Stimulated activated CD8-positive, alpha-beta memory T cell treated with anti-CD3 and anti-CD28 coated beads, Interleukin-15, amount 100 ng/mL, for 1 hour (primary cell): ENCODE data around the gene USP6NL.

Experiments
- DNase-seq: peaks from one replicate; pipeline ENCODE4 v3.0.0-alpha.2; 2020; ENCODE audit warnings: low read depth

USP6NL gene

DNA sequence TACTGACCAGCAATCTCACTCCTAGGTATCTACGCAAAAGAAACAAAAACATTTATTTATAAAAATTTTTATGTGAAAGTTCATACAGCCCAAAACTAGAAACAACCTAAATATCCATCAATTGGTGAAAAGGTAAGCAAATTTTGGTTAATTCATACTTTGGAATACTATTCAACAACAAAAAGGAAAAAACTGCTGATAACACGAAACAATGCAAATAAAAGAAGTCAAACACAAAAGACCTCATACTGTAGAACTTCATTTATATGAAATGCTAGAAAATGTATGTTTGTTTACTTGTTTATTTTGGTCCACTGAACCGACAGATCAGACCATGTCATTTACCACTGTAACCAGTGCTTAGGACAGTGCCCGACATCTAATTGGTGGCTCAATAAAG lies 60.3 kb downstream of the USP6NL start:
- DNase-seq, result no peak

DNA sequence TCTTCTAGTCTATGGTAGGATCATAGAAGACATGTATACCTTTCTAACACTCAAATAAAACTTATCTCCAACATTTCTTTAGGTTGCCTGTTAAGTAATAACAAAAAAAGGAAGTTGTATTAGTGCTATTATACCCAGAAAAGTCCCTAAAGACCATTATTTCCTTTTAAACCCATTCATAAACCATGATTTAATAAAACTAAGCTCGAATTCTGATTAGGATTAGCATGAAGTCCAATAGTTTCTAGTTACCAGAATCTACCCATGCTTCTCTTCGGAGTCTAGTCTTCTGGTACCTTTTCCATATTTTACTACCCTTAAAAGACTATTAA lies 62.7 kb downstream of the USP6NL start:
- DNase-seq, result no peak

DNA sequence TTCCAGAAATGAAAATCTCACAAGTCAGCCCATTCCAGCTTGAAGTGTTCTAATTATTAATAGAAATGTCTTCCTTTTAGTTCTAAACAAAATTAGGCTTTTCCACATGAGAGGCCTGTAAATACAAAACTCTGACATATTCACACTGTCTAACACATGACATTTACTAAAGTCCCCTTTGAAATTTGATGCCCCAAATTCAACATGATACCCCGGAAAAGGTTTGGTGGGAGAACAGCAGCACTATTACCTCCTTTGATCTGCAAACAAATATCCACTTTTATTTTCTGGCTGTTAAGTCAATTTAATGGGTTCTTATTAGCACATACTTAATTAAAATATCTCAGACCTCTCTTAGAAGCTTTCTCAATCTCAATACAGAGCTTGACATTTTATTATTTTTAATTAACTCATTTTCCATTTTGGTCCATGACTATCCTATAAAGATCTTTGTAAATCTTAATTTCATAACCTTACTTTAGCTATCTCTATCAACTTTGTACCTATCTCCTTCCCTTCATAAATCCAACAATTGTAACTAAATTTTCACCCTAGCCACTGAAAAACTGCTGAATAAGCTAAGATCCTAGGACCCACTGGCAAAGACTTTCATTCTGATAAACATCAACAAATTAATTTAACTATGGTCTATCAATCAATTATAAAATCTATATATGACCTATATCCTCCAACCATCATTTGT lies 63.2 kb downstream of the USP6NL start:
- no peak for DNase-seq

DNA sequence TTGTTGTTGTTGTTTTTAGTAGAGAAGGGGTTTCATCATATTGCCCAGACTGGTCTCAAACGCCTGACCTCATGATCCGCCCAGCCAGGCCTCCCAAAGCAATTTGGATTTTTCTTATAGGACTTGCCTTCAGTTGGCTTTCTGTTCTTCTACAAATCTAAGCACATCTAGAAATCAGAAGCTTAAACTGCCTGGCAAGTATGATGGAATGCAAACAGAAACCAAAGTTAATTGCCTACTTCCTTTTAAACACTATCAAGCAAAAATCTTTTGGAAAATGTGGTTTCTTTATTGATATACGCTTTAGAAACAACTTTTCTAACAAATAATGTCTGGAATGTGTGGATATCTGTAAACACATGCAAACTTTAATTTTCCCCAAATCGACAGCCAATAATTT lies 64.9 kb downstream of the USP6NL start:
- DNase-seq, result no peak

DNA sequence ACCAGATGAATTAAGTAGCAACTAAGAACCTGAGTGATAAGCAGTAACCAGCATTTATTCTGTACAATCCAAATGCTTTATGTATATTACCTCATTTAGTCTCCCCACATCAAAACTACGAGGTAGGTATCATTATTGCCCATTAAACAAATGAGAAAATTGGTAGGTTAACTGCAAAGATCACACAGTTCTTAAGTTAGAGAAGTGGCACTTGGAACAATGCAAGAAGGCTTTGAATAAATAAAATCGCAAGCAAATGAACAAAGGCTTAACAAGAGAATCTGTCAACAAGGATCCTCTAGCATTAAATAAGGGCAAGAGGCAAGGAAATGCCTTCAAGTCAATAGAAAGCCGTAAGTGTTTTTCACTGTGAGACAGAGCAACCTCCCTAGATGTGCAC lies 70.2 kb downstream of the USP6NL start:
- no peak for DNase-seq

DNA sequence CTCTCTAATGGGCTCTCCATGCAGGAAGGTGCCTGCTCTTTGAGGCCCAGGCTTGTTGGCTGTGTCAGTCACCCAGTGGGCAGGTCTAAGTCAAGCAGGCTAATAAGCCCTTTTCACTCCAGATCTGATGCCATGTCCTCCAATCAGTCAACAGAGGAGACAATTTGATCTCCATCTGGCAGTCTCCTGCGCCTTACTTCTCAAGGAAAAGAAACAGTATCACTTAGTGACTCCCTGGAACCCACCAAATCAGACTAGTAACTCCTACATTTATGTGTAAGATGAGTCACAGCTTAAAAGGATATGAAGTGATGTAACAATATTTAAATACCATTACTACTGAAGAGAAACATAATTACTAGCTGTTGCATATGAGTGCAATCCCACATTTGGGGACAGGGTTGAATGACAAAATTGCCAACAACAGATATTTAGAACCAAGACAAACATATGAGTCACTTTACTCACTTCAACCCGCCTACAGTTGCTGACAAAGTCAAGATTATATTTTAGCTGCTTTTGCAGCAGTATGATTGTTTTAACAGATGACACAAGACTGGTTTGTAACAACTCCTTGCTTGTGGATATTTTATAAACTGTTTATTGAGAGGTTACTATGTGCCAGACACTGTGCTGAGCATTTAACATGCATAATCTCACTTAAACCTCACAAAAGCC lies 72.1 kb downstream of the USP6NL start:
- DNase-seq, result no peak

DNA sequence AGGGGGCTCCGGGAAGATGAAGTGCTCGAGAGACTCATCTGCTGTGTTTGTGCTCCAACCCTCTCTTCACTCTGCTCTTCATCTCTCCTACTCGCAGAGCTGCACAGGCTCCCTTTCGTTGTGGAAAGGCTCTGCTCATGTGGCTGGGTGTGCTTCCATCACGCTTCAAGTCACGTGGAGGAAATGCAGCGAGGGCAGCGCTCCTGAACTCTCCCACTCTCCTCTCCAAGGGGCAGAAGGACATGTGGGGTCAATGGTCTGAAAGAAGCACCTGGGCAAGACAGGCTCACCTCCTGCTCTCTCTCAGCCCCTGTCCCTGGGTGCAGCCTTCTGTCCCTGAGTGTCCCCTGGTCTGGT lies 72.6 kb downstream of the USP6NL start:
- no peak for DNase-seq

DNA sequence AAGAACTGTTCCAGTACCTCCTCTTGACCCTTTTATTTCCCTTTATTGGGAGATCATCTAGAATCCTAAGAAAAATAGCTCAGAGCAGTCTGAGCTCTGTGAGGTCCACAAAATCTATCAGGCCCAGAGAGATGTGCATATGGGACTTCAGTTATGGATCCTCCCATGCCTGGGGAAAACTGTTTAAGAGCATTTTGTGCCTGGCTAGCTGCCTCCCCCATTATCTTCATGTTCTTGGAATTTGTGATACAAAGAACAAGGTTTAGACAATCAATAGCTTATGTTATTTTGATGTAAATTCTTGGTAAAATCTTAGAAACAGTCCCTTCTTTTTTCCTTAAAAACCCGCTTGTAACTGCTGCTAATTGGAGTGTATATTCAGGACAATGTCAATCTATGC lies 75.2 kb downstream of the USP6NL start:
- no peak for DNase-seq

DNA sequence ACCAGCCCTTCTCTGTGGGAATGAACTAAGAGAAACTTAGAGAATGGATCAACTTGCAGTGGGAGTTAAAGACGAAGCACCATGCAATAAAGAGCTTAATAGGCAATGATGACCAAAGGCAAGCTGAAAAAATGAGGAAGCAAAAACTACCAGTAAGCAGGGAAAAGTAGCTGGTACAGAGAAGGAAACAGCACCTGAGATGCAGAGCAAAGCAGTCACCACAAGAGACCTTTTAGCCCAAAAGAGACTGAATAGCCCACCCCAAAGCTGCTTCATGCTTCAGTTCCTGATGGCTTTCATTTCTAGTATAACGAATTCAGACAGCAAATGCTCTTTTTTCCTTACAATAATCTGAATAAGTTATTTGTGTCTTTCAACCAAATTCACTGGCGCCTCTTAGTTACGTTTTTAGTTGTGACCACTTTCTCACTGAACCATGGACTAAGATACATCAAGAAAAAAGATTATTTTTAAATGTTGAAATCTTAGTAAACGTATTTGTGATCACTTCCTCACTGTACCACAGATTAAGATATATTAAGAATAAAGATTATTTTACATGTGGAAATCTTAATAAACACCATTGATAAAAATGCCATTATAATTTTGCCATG lies 76.0 kb downstream of the USP6NL start:
- no peak for DNase-seq

DNA sequence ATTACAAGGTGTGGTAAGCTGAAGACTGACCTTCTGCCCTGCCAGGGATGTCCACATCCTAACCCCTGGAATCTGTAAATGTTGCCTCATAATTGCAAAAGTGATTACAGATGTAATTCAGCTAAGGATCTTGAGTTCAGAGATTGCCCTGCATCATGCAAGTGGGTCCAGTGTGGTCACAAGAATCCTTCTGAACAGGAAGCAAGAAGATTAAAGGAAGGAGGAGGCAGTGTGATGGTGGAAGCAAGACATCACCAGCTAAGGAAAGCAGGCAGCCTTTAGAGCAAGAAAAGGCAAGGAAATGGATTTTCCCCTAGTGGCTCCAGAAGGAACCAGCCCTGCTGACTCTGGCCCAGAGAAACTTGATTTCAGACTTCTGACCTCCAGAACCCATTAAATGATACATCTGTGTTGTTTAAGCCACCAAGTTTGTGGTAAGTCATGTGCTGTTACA lies 78.1 kb downstream of the USP6NL start:
- DNase-seq, result no peak

DNA sequence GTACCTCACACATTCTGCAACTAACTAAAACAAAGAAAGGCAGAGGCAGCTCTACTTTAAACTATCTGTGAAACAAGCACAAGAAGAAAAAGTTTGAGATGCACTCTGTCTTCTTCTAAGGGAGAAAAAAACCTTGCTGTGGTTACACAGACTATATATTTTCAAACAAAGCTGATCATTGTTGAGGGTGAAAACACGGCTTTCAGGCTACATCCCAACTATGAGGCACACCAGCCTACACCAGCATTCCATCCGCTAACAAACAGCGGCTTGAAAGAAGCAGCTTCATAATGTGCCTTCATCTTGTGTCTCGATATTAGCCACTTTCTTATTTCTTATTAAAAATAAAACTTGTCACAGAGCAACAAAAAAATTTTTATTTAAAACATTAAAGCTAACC lies 79.1 kb downstream of the USP6NL start:
- no peak for DNase-seq

DNA sequence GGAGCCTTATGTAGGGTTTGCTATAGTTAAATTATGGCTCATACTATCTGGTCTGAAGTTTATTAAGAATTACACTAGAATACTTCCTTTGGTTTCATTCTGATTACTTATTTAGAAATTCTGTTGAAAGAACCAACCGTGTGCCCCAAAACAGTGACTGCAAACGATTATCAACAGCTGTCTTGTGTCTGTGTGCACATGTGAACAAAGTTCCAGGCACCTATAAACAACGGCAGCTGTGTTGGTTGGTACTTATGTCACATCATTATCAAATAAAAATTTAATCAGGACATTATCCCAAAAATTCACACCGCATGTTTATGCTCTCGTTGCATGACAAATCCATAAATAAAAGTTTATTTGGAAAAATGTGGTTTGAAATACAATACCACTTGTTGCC lies 80.6 kb downstream of the USP6NL start:
- DNase-seq, result no peak

DNA sequence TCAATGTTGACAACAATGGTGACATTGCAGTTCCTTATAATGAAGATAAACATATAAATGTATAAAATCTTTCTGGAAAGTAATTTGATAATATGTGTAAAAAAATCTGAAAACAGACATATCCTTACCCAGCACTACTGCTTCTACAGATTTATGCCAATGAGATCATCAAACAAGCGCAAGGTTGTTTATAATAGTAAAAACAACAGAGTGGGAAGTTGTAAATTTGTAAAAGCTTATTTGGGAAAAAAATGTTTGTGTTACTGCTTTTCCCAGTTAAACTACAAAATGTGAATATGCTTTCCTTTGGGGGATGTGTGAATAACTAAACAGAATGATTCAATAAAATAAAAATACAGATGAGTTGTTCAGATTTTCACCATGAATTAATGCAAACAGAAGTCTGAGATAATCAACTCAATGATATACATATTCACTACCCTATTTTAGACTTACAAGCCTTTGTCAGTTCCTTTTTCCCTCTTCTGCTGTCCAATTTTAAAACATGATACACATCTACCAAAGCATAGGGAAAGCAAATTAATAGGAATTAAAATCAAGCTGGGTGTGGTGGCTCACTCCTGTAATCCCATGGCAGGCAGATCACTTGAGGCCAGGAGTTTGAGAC lies 82.1 kb downstream of the USP6NL start:
- DNase-seq, result no peak

DNA sequence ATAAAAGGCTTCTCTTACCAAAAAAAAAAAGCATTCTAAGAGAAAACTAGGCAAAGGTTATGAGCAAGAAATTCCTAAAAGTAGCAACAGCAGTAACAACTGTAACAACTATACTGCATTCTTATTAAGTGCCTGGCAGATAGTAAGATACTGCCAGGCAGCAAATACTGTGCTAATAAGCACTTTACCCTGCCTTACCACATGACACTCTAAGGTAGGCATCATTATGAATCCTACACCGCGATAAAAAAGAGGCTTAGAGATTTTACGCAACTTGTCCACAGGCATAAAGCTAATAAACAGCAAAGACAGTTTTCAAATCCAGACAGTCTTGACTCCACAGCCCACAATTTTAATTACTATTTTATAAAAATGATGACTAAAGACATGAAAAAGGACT lies 83.2 kb downstream of the USP6NL start:
- DNase-seq, result no peak

DNA sequence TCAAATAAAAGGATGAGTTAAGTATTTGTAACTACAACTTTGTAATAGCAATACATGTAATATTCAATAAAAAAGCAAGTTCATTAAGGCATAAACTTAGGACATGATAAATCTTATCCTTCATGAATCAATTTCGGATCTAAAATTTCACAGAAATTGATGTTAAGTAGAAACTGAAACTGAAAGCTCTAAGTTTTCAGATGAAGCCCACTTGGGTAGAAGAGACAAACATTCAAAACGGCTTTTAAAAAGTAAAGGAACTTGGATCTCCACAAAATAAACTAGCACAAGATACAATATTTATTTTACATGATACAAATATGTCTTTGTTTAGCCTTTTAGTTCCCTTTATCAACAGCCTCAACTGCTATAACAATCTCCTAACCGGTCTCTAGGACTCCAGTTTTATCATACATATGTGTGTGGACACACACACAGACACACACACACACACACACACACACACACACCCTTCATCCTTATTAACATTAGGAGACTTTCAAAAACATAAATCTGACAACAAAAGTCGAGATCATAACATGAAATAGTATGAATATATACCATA lies 83.7 kb downstream of the USP6NL start:
- no peak for DNase-seq

DNA sequence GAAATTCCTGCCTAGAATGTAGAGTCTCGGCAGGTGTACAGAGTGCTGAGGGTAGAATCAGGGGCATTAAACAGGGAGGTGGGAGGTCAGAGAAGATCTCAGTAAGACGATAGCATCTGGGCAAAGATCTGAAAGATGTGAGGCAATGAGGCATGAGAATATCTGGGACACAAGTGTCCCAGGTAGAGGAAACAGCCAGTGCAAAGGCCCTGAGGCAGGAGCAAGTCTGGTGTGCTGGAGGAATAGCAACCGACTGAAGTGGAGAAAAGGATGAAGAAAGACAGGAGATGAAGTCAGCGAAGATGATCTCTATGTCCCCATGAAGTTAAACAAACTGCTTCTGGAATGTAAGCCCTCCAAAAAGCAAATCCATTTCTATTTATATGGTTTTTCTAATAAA lies 84.4 kb downstream of the USP6NL start:
- DNase-seq, result no peak

DNA sequence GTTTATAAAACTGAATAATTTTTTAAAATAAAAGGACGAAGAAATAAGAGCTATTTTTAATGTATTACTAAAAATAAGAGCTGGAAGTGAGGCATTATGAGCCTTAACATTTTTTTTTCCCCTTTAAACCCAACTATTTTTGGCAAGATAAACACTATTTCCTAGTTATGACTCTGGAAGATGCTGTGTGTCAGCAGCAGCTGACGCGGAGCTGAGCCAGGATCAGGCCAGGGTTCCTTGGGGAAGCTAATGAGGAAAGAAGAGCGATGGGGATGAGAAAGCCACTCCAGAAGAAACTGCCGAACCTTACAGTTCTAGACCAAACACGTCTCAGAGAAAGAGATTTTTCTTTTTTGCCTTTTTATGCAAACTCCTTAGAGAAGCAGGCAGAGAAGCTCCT lies 85.9 kb downstream of the USP6NL start:
- no peak for DNase-seq

DNA sequence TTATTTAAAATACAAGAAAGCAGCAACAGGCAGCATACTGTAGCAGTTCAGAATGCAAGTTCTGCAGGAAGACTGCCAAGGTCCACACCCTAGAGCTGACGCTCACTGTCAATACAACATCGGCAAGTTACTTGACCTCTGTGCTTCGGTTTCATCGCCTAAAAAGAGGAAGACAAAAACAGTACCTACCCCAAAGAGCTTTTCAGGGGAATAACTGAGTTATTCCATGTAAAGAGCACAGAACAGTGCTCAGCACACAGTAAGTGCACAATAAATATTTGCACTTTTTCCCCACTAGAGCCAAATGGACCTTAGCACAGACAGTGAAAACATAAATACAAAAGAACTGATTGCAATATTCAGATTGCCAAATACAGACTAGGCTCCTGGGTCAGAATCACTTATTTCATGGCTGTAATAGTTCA lies 88.6 kb downstream of the USP6NL start:
- DNase-seq, result no peak

DNA sequence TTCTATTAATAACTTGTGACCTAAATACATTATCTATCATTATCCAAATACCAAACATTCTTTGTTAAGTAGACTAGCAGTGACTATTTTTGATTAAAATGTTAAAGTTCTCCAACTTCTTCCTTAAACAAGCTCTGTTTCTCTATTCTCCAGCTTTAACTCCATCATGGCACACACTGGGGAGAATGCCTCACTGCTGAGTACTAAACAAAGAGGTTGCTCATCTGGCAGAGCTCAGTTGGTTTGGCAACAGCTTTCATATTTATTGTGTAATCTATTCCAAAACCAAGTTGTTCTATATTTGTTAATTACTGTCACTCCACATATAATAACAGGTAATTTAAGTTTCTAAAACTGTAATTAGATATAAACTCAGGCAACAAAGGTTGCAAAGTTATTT lies 89.6 kb downstream of the USP6NL start:
- no peak for DNase-seq

DNA sequence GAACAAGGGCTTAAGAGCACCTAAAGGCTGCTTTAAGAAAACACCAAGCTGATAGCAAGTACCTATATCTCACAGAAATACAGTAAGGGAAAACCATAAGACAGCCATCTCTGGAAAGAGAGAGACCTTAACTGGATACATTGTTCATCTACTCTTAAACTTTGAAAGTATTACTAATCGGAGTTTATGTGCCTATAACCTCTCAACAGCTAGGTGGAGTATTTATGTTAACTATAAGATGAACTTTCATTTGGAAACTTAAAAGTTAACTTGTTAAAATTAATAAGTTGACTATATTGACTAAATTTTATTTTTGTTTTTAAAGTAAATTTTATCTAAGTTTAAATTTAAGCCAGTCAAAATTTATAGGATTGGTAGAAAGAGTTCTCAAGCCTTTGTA lies 90.6 kb downstream of the USP6NL start:
- no peak for DNase-seq

DNA sequence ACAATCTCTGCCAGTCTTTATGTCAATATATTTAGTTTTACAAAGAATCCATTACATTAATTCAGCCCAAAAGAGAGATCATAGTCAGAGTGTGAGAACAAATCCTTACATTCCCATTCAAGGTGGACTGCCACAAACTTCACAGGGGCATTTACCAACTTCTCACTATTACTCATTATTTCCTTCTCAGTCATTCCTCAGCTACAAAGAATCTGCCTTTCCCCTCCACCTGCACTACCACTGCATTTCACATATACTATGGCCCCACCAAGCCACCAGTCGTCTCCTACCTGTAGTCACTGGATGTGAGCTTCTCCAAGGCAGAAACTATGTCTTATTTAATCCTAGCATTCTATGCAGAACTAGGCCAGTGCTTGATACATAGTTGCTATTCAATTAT lies 94.3 kb downstream of the USP6NL start:
- DNase-seq, result no peak

DNA sequence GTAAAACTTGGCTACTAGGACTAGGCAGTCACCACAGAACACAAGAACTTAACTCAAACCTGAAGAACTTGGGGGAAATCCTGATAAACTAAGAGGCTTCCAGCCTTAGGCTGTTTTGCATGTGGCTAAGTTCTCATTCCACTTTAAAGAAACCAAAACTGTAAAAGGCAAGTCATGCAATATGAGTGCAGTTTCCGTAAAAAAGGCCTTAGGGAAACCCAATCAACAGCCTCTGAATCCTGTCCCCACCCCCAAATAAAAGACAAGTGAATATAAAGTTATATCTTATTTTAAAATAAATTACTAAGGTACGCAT lies 95.1 kb downstream of the USP6NL start:
- DNase-seq, result no peak
